ENCODE data around the gene DKK3. TPM values are rescaled to one million over a fixed set of nuclear protein-coding genes. Genes with fewer than 3 reads are reported as not detected.

DKK3 gene
- total RNA-seq, 2 experiments from 2014 or later, result 0.46 TPM; not detected in 1

DNA sequence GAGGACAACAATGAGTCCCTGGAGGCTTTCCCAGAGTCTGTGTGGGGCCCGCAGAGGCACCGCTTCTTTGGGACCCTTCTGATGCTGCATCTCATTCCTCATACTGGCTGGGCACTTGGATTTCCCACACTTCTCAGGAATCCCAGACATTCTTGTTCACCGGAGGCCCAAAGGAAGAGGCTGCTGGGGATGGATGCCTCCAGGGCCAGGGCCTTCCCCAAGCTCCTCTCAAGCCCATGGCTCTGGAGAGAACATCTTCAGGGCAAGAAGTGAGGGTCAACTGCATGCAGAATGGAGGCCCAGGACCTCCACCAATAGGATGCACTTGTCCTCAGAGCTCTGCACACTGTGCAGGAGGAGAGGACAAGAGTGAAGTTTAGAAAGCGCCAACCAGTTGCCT is 34.6 kb downstream of the DKK3 start:
- no peaks in the 10 kb centered on the region for H3K9me3 Mint-ChIP-seq

DNA sequence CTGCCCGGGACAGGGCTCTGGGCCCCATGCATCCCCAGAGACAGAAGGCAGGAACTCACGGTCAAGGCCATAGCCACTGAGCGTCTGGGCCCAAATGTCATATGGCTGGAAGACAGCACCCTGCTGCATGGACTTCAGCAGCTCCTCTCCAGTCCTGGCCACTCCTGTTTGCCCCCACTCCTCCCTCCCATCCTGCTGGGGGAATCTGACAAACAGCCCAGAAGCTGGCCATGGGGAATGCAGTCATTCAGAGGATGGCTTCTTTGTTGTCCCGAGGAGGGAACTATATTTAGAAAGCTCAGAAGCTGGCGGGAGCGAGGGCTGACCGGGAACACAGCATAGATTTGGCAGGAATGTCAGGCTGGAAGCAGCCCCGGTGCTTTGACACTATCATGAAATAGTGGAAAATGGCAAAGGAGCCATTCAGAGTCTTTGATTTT is 35.0 kb downstream of the DKK3 start:
- Mint-ChIP-seq H3K4me1 (no peaks in the 10 kb centered on the region), H3K27me3 (no peaks in the 10 kb centered on the region), H3K36me3 (no peaks in the 10 kb centered on the region), H3K27ac (no peak overlapping the region), H3K9me3 (no peaks in the 10 kb centered on the region), H3K4me3 (no peak overlapping the region)
- DNase-seq, result no peak

More for the DNA sequence above, 34.6 kb downstream of the DKK3 start:
- Mint-ChIP-seq H3K36me3 (no peaks in the 10 kb centered on the region), H3K4me1 (no peaks in the 10 kb centered on the region), H3K27ac (no peak overlapping the region), H3K27me3 (no peaks in the 10 kb centered on the region), H3K4me3 (no peak overlapping the region)
- no peak for DNase-seq

GRCh38 chr11:11972730-11973341 is 35.6 kb downstream of the DKK3 start:
- Mint-ChIP-seq H3K4me3 (no peak overlapping the region), H3K36me3 (no peaks in the 10 kb centered on the region), H3K27me3 (no peaks in the 10 kb centered on the region), H3K27ac (no peak overlapping the region), H3K4me1 (no peaks in the 10 kb centered on the region), H3K9me3 (no peaks in the 10 kb centered on the region)
- DNase-seq, result no peak

DNA sequence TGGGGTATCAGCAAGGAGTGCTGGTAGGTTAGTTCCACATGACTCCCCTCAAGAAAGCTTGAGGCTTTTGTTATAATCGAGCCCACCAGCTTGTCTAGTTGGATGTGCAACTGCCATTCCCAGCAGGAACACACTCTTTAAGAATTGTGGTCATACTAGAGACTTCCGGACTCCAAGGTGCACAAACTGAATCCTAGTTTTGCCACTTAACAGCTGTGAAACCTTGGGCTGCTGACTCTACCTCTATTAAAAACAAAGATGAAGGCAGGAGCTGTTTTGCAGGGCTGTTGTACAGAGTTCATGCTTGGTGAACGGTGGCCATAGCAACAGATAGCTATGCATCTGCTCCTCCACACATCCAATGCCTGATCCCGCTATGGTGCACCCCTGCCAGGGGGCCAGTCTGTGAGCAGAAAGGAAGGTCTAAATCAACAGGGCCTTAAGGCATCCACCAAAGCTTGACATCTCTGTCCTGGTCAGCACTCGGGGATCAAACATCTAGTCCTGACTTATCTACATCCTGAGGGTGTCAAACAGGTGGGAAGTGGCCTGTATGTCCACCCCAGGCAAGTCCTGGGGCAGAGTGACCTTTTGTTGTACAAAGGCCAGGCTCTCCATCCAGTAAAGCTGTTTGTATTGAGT is 36.4 kb downstream of the DKK3 start:
- Mint-ChIP-seq H3K4me1 (no peaks in the 10 kb centered on the region), H3K36me3 (no peaks in the 10 kb centered on the region), H3K9me3 (no peaks in the 10 kb centered on the region), H3K4me3 (no peak overlapping the region), H3K27ac (no peak overlapping the region), H3K27me3 (no peaks in the 10 kb centered on the region)
- DNase-seq, result no peak

- Mint-ChIP-seq H3K27me3 (peaks cover 4% of the 10 kb centered on the region), H3K36me3 (no peaks in the 10 kb centered on the region), H3K27ac (no peak overlapping the region), H3K4me3 (no peak overlapping the region), H3K9me3 (no peaks in the 10 kb centered on the region), H3K4me1 (no peaks in the 10 kb centered on the region)
- no peak for DNase-seq
Observed at GRCh38 chr11:11970556-11970955, 37.9 kb downstream of the DKK3 start.

DNA sequence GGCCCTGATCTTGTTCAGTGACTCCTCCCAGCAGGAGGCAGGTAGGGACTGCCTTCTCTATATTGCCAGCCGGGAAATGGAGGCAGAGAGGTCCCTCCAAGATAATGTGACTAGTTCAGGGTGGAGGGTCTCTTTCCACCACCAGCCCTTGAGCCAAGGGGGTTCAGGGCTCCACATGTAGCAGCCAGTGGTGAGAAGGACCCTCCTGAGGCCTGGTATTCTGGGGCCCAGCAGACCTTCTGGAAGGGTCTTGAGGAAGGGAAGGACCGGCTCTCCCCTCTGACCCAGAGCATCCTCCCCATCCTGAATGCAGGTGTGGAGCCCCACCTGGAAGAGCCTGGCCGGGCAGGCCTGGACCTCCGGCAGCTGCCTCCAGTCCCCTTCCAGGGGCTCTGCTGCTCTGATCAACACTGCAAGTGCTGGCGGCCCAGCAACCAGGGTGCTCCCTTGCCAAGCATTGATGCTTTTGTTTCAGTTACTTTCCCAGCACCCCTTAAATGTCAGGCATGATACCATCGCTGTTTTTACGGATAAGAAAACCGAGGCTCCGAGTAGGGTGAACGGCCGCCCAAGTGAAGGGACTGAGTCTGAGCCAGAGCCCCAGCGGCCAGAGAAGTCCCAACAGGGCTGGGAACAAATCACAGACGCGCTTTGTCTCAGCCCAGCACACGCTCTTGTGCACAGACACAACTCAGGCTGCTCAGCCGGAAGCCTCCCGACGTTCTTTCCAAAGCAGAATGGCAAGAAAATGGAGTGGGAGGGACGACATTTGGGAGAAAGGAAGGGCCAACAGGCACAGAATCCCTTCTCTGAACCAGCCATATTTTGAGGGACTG is 38.8 kb downstream of the DKK3 start:
- Mint-ChIP-seq H3K36me3 (no peaks in the 10 kb centered on the region), H3K9me3 (no peaks in the 10 kb centered on the region), H3K27ac (no peak overlapping the region), H3K4me1 (no peaks in the 10 kb centered on the region), H3K27me3 (peaks cover 4% of the 10 kb centered on the region), H3K4me3 (no peak overlapping the region)
- DNase-seq, result no peak

DNA sequence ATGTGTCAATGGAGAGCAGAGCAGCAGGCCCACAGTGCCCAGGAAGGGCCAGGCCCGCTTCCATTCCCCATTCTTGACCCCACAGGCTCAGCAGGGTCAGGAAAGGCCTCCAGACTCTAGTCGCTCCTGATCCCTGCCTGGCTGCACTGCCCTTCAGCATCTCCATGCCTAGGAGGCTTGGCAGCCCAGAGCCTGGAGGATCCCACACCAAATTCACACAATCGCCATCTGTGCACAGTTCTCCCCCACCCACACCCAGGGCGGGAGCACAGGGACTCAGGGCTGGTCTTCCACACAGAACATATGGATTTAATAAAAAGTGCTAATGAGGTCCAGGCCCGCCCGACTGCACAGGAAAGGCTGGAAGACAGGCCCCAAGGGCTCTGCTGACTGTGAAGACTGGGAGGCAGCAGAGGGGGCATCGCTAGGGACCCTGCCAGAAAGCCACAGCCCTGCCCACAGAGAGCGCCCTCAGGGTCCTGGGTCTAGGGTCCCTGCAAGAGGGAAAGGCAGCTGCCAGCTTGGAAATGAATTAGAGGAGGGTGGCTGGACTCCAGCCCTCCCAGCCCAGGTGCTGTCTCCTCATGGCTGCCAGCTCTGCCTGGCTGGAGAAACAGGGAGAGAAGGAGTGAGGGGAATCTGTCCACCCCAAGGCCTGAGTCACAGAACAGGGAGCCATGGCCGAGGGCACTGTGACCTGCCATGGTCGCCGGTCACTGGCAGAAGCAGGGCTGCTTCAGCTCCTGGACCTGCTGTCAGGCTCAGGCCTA is 39.7 kb downstream of the DKK3 start:
- H3K36me3 Mint-ChIP-seq, result no peaks in the 10 kb centered on the region
- no peaks in the 10 kb centered on the region for H3K4me1 Mint-ChIP-seq
- H3K9me3 Mint-ChIP-seq, result no peaks in the 10 kb centered on the region
- H3K4me3 Mint-ChIP-seq, result no peak overlapping the region
- peaks cover 4% of the 10 kb centered on the region for H3K27me3 Mint-ChIP-seq
- no peak for DNase-seq
- no peak overlapping the region for H3K27ac Mint-ChIP-seq

- no peak for DNase-seq
- Mint-ChIP-seq H3K36me3 (no peaks in the 10 kb centered on the region), H3K4me3 (no peak overlapping the region), H3K9me3 (no peaks in the 10 kb centered on the region), H3K4me1 (no peaks in the 10 kb centered on the region), H3K27me3 (peaks cover 4% of the 10 kb centered on the region), H3K27ac (no peak overlapping the region)
Observed at GRCh38 chr11:11967669-11968510, 40.5 kb downstream of the DKK3 start.

DNA sequence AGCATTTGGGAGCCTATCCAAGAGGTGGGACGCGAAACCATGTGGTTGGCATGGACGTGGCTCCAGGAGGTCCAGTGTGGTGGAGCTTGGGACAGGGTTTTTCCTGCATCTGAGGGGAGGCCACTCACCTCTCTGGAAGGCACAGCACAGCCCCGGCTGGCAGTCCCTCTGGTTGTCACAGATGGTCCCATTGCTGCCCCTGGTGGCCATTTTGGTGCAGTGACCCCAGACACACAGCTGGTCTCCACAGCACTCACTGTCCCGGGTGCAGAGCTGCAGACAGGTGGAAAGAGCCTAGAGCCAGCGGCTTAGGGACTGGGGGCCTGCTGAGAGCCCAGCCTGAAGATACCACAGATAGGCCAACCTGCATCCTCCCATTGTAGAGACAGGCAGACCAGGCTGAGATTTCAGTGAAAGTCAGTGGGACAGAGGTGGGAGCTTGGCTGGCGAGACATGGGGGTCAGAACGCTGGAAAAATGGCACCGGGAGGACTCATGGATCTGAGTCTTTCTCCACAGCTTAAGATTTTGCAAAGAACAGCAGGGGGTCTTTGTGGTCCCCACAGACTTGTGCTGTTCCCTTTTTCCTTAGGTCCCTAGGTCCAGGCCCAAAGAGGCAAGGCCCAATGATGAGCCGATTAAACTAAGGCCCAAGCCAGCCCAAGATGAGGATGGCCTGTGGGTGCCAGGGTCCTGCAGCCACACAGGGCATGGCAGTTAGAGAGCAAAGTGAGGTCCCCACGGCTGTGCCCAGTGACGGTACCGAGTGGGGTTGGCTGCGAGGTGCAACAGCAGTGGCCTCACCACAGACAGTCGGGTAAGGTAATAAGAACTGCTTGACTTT is 41.4 kb downstream of the DKK3 start:
- no peaks in the 10 kb centered on the region for H3K9me3 Mint-ChIP-seq
- no peak overlapping the region for H3K4me3 Mint-ChIP-seq
- peak; percentile 69 for DNase-seq
- H3K27ac Mint-ChIP-seq, result no peak overlapping the region
- H3K27me3 Mint-ChIP-seq, result peaks cover 4% of the 10 kb centered on the region
- peaks cover 2% of the 10 kb centered on the region for H3K4me1 Mint-ChIP-seq
- peaks cover 2% of the 10 kb centered on the region for H3K36me3 Mint-ChIP-seq

DNA sequence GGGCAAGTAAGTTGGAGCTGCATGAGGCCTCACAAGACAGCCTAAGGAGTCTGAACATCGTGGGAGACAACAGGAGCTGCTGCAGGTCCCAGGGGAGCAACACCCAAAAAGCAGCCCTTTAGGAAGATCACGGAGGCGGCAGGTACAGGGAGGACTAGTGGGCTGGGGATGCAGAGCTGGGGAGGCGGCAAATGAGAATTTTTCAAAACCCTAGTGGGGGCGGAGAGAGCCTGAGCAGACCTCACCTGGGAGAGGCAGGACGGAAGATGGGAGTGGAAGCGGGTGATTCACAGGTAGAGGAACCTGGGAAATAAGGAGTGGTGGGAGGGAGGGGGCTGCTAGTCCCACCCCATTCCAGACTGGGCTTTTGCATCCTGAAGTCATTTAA is 42.1 kb downstream of the DKK3 start:
- no peak for DNase-seq
- Mint-ChIP-seq H3K27ac (no peak overlapping the region), H3K27me3 (peaks cover 4% of the 10 kb centered on the region), H3K36me3 (peaks cover 3% of the 10 kb centered on the region), H3K4me3 (no peak overlapping the region), H3K9me3 (no peaks in the 10 kb centered on the region), H3K4me1 (peaks cover 2% of the 10 kb centered on the region)

- H3K4me1 Mint-ChIP-seq, result peaks cover 6% of the 10 kb centered on the region
- H3K27ac Mint-ChIP-seq, result no peak overlapping the region
- no peaks in the 10 kb centered on the region for H3K9me3 Mint-ChIP-seq
- DNase-seq, result no peak
- H3K36me3 Mint-ChIP-seq, result peaks cover 3% of the 10 kb centered on the region
- H3K27me3 Mint-ChIP-seq, result peaks cover 4% of the 10 kb centered on the region
- no peak overlapping the region for H3K4me3 Mint-ChIP-seq
Observed at GRCh38 chr11:11965656-11966353, 42.6 kb downstream of the DKK3 start.

DNA sequence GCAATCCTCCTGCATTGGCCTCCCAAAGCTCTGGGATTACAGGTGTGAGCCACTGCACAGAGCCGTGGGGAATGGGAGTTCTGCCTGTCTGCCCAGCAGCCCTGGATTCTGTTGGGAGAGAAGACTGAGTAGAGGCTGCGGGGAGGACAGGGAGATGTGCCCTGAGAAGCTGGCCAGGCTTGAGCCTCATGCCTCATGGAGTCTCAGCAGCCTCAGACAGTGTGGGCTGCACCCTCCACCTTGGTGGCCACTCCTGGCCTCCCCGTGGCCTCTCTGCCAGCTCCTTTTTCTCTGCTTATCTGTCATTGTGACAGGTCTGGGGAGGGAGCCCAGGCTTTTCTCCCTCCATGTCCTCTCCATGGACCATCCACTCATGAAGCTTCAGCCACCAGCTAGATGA is 43.2 kb downstream of the DKK3 start:
- Mint-ChIP-seq H3K9me3 (no peaks in the 10 kb centered on the region), H3K36me3 (peaks cover 3% of the 10 kb centered on the region), H3K27me3 (peaks cover 4% of the 10 kb centered on the region), H3K27ac (no peak overlapping the region), H3K4me3 (no peak overlapping the region), H3K4me1 (peaks cover 12% of the 10 kb centered on the region)
- no peak for DNase-seq

DNA sequence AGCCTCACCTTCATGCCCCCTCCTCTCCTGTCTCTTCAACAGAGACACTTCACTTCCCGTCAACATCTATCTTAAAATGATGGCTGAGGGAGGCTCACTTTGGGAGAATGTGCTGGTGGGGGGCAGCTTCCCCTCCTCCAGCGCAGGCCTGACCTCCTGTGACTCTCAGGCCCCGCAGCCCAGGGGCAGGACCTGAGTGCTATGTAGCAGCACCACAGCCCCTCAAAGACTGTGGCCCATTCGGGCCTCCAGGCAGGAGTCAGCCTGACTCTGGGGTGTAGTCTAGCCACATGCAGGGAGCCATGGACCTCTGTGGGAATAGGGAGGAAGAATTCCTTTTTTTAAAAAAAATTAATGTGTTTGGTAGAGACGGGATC is 43.7 kb downstream of the DKK3 start:
- peaks cover 4% of the 10 kb centered on the region for H3K27me3 Mint-ChIP-seq
- H3K9me3 Mint-ChIP-seq, result no peaks in the 10 kb centered on the region
- no peak overlapping the region for H3K4me3 Mint-ChIP-seq
- H3K27ac Mint-ChIP-seq, result no peak overlapping the region
- H3K36me3 Mint-ChIP-seq, result peaks cover 3% of the 10 kb centered on the region
- no peak for DNase-seq
- peaks cover 17% of the 10 kb centered on the region for H3K4me1 Mint-ChIP-seq
